Left kidney (tissue), 2 donors: ENCODE measurements around the gene ING3. TPM values are rescaled to one million over a fixed set of nuclear protein-coding genes. Genes with fewer than 3 reads are reported as not detected.

ENCODE experiments used
- DNase-seq: peaks from one replicate; pipeline ENCODE4 v3.0.0-alpha.2; 2013
- polyA plus RNA-seq: library from polyadenylated mRNA; unstranded; fragments of 120-200 nt; gene quantifications from one replicate; pipeline ENCODE4 v1.2.1, GENCODE V29; 2013; ENCODE audit not compliant: insufficient read length

ING3 gene
- polyA plus RNA-seq, 1 donor: 43.1 TPM

- no peak for DNase-seq
Observed at GRCh38 chr7:121024611-121025010, 74.0 kb downstream of the ING3 start.

DNA sequence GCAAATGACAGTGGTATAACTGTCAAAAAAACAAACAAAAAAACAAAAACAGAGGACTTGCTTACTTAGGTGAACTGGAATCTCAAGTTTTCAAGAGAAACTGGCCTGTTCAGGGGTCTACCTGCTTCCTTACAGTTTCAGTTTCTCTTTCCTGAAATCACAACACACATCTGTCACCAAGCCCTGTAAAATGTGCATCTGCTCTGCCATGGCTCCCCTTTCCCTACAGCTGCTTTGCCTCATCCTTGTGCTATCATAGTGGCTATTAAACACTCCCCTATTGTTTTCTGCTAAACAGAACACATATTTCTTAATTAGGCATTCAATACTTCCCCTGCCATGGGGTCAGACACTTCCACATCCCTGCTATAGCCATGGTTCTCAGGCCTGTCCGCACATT, 75.6 kb downstream of the ING3 start:
- no peak for DNase-seq

DNA sequence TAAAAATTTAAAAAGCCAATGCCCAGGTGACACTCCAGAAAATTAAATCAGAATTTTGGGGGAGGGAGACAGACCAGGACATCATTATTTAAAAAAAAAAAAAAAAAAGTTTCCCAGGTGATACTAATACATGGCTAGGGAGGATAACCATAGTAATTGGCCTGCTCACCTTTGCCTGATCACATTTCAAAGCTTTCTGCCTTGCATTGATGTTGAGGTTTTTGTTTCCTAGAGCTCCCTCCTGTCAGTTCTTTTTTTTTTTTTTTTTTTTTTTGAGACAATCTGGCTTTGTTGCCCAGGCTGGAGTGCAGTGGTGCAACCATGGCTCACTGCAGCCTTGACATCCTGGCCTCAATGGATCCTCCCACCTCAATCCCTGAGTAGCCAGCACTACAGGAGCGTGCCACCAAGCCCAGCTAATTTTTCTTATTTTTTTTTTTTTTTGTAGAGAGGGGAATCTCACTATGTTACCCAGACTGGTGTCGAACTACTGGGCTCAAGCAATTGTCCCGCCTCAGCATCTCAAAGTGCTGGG, 76.1 kb downstream of the ING3 start:
- peak; percentile 38 for DNase-seq

Other genes with a start within 250 kb of the ING3 start
- gene TSPAN12, start 92.6 kb upstream of the ING3 start, polyA plus RNA-seq: 188 TPM
- gene CPED1, start 37.9 kb downstream of the ING3 start, polyA plus RNA-seq: 43.4 TPM